Osteocyte (in vitro differentiated cells): Measurements from ENCODE around the gene CTCFL. TPM values are rescaled to one million over a fixed set of nuclear protein-coding genes. Genes with fewer than 3 reads are reported as not detected.

Experiments
- DNase-seq: peaks from one replicate; pipeline ENCODE4 v3.0.0; 2021; ENCODE audit warnings: mixed read lengths; ENCODE audit not compliant: unreplicated experiment; ENCODE audit errors: extremely low spot score
- H3K27ac Mint-ChIP-seq: one replicate; pipeline ENCODE4 v1.8.0; 2021; ENCODE audit warnings: mild to moderate bottlenecking, mixed read lengths; ENCODE audit not compliant: unreplicated experiment
- H3K27me3 Mint-ChIP-seq: one replicate; pipeline ENCODE4 v1.8.0; 2021; ENCODE audit warnings: mixed read lengths; ENCODE audit not compliant: unreplicated experiment
- H3K36me3 Mint-ChIP-seq: one replicate; pipeline ENCODE4 v1.8.0; 2021; ENCODE audit warnings: mixed read lengths; ENCODE audit not compliant: unreplicated experiment
- H3K4me1 Mint-ChIP-seq: one replicate; pipeline ENCODE4 v1.8.0; 2021; ENCODE audit warnings: mixed read lengths; ENCODE audit not compliant: unreplicated experiment
- H3K4me3 Mint-ChIP-seq: one replicate; pipeline ENCODE4 v1.8.0; 2021; ENCODE audit warnings: mild to moderate bottlenecking, moderate library complexity, mixed read lengths; ENCODE audit not compliant: unreplicated experiment
- H3K9me3 Mint-ChIP-seq: one replicate; pipeline ENCODE4 v1.8.0; 2021; ENCODE audit warnings: mixed read lengths; ENCODE audit not compliant: unreplicated experiment
- CTCF ChIP-seq: fragments of 200-600 bp; sonication (generic); IDR thresholded peaks from 2 replicates; pipeline ENCODE4 v1.5.0; 2021; ENCODE audit warnings: antibody characterized with exemption, mild to moderate bottlenecking, moderate library complexity
- total RNA-seq: library from RNA; stranded (reverse); gene quantifications from 2 replicates; pipeline ENCODE4 v1.2.1, GENCODE V29; 2021

CTCFL gene
- total RNA-seq, 1 donor from 2014 or later: not detected

- Mint-ChIP-seq H3K36me3 (no peaks in the 10 kb centered on the region), H3K4me1 (no peaks in the 10 kb centered on the region), H3K27ac (no peak overlapping the region), H3K27me3 (peaks cover 51% of the 10 kb centered on the region), H3K9me3 (no peaks in the 10 kb centered on the region), H3K4me3 (no peak overlapping the region)
- no peak for TF ChIP-seq CTCF
- no peak for DNase-seq
These were observed 37.9 kb upstream of the CTCFL start for GRCh38 chr20:57562541-57563465.

- Mint-ChIP-seq H3K9me3 (no peaks in the 10 kb centered on the region), H3K36me3 (no peaks in the 10 kb centered on the region), H3K27me3 (peaks cover 50% of the 10 kb centered on the region), H3K27ac (no peak overlapping the region), H3K4me3 (no peak overlapping the region), H3K4me1 (no peaks in the 10 kb centered on the region)
- no peak for DNase-seq
- no peak for TF ChIP-seq CTCF
These were observed 36.7 kb upstream of the CTCFL start for GRCh38 chr20:57561356-57562279.

DNA sequence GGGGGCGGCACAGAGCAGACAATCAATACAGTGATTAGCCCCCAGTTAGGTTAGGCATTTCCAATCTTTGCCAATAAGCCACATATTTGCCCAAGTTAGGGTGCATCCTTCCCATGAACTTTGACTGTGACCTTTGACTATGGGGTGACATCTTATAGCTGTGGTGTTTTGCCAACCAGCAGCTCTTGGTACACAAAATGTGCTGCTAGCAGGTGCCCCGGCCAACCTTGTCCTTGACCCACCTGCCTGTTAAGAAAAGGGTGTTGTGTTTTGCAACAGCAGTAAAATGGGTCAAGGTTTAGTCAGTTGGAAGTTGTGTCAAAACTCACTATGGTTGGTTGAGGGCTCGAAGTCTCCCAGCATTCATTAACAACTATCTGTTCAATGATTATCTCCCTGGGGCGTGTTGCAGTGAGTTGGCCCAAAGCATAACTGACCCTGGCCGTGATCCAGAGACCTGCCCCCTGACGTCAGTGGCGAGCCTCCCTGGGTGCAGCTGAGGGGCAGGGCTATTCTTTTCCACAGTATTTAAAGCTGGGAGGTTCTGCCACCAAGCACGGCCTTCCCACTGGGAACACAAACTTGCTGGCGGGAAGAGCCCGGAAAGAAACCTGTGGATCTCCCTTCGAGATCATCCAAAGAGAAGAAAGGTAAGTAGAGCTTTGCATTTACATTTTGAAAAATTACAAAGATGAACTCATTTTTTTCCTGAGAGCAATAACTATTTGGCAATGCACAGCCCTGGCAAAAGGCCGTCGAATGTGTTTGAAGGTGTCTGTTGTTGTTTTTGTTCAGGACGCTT lies 35.8 kb upstream of the CTCFL start, which contains the start of gene PCK1:
TSS of gene PCK1 (plus strand) at position 557 of the 802 bp plus-strand sequence. CDS start 302 bp downstream, outside the sequence.
- H3K27me3 Mint-ChIP-seq: peaks cover 53% of the 10 kb centered on the region
- no peaks in the 10 kb centered on the region for H3K4me1 Mint-ChIP-seq
- H3K9me3 Mint-ChIP-seq: no peaks in the 10 kb centered on the region
- no peaks in the 10 kb centered on the region for H3K36me3 Mint-ChIP-seq
- no peak for DNase-seq
- no peak within 1 kb of the TSS for H3K4me3 Mint-ChIP-seq
- no peak within 1 kb of the TSS for H3K27ac Mint-ChIP-seq
- TF ChIP-seq CTCF: no peak

DNA sequence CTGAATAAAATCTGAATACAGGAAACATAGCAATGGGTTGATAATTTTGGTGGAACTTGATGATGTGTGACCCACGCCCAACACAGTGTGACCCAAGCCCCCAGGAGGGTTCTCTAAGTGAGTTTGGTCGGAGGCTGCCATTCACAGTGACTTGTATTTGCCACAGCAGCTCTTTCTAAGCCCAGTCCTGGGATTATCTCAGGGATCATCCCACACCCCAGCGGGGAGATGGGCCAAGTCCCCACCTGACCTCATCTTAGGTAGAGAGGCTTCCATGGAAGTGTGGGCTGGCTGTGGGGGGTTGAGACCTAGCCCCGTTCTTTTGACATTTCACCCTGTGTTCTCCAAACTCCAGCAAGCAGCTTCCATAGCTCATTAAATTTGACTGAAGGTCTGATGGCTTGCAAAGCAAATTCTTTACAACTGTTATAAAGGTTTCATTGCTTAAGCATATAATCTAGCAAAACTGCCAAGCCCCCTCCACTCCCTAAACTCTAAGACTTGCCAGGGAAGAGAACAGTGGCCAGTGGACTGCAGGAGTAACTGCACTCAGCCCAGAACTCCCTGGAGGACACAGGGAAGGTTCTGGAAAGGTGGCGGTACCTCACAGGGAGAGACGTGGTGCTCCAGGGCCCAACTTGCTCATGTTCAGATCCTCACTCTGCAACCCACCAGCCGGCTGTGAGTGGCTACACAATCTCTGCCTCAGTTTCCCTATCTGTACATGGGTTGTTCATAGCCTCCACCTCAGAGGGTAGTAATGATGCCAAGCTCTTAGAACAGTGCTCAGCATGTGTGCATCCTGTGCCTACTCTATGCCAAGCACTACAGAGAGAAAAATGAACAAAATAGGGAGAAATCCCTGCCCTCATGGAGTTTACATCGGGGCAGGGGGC lies 35.0 kb upstream of the CTCFL start:
- no peaks in the 10 kb centered on the region for H3K36me3 Mint-ChIP-seq
- H3K27me3 Mint-ChIP-seq: peaks cover 53% of the 10 kb centered on the region
- no peak for TF ChIP-seq CTCF
- H3K4me1 Mint-ChIP-seq: no peaks in the 10 kb centered on the region
- no peaks in the 10 kb centered on the region for H3K9me3 Mint-ChIP-seq
- no peak overlapping the region for H3K27ac Mint-ChIP-seq
- no peak for DNase-seq
- no peak overlapping the region for H3K4me3 Mint-ChIP-seq
